Liver (tissue), 3 donors: Measurements from ENCODE around the gene DHRS11.

Experiments used
- EGR1 ChIP-seq, 2 donors: IDR thresholded peaks; 2 replicates each; pipeline ENCODE4 v1.6.1; 2016 to 2018; ENCODE audit warnings: antibody characterized with exemption in 2 of 2, low read depth in 2 of 2
- FOXA1 ChIP-seq: IDR thresholded peaks from 2 replicates; pipeline ENCODE4 v1.6.1; 2016; ENCODE audit warnings: antibody characterized with exemption
- GABPA ChIP-seq, 2 donors: IDR thresholded peaks in 1 of 2; conservative IDR thresholded peaks in 1 of 2; 2 replicates each; pipeline ENCODE4 v1.6.1; 2016; ENCODE audit warnings: antibody characterized with exemption in 2 of 2, mild to moderate bottlenecking in 1 of 2, moderate library complexity in 1 of 2
- RAD21 ChIP-seq, 2 donors: IDR thresholded peaks; 2 replicates each; pipeline ENCODE4 v1.6.1; 2016; ENCODE audit warnings: antibody characterized with exemption in 2 of 2, mild to moderate bottlenecking in 2 of 2
- SP1 ChIP-seq: IDR thresholded peaks from 2 replicates; pipeline ENCODE4 v1.6.1; 2018; ENCODE audit warnings: antibody characterized with exemption, mild to moderate bottlenecking
- TAF1 ChIP-seq: conservative IDR thresholded peaks from 2 replicates; pipeline ENCODE4 v1.6.1; 2016; ENCODE audit warnings: antibody characterized with exemption, mild to moderate bottlenecking
- TF ChIP-seq, protein P1 (sequence below): fragments of 150-350 bp; IDR thresholded peaks from 2 replicates; pipeline ENCODE4 v1.5.1; 2017; ENCODE audit warnings: improper control_type of control experiment, low read depth, low read length; ENCODE audit not compliant: missing input control
- TF ChIP-seq, protein P2 (sequence below): IDR thresholded peaks from 2 replicates; pipeline ENCODE4 v1.6.1; 2016; ENCODE audit warnings: antibody characterized with exemption, mild to moderate bottlenecking
- TF ChIP-seq, protein P3 (sequence below): IDR thresholded peaks from 2 replicates; pipeline ENCODE4 v1.6.1; 2016; ENCODE audit warnings: antibody characterized with exemption
- donor health status: healthy.
- donor health status: healthy.

DNA sequence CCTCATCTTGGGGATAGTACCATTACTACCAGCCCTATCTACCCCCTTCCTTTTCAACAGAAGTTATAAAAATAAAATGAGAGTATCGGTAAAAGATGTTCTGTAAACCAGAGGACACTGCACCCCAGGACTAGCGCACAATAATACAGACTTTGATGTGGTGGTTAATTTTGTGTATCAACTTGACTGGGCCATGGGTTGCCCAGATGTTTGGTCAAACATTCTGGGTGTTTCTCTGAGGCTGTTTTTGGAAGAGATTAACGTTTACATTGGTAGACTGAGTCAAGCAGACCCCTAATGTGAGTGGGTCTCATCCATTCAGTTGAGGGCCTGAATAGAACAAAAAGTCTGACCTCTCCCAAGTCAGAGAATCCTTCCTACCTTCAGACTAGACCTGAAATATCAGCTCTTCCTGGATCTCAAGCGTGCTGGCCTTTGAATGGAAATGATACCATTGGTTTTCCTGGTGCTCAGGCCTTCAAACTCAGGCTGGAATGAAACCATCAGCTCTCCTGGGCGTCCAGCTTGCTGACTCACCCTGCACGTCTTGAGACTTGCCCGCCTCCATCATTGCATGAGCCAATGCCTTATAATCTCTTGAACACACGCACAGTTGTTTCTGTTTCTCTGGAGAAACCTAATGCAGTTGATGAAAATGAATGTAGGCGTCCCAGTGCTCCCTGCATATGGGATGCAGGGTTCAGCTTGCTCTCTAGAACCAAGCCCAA lies 19.8 kb downstream of the DHRS11 start:
- TF ChIP-seq GABPA (IDR thresholded peaks at IDR 0.05 in 1 of 2, conservative IDR thresholded peaks at IDR 0.05 in 1 of 2) = no peak
- no peak for TF ChIP-seq FOXA1
- TF ChIP-seq, protein P1, sequence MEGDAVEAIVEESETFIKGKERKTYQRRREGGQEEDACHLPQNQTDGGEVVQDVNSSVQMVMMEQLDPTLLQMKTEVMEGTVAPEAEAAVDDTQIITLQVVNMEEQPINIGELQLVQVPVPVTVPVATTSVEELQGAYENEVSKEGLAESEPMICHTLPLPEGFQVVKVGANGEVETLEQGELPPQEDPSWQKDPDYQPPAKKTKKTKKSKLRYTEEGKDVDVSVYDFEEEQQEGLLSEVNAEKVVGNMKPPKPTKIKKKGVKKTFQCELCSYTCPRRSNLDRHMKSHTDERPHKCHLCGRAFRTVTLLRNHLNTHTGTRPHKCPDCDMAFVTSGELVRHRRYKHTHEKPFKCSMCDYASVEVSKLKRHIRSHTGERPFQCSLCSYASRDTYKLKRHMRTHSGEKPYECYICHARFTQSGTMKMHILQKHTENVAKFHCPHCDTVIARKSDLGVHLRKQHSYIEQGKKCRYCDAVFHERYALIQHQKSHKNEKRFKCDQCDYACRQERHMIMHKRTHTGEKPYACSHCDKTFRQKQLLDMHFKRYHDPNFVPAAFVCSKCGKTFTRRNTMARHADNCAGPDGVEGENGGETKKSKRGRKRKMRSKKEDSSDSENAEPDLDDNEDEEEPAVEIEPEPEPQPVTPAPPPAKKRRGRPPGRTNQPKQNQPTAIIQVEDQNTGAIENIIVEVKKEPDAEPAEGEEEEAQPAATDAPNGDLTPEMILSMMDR = no peak
- TF ChIP-seq, protein P2, sequence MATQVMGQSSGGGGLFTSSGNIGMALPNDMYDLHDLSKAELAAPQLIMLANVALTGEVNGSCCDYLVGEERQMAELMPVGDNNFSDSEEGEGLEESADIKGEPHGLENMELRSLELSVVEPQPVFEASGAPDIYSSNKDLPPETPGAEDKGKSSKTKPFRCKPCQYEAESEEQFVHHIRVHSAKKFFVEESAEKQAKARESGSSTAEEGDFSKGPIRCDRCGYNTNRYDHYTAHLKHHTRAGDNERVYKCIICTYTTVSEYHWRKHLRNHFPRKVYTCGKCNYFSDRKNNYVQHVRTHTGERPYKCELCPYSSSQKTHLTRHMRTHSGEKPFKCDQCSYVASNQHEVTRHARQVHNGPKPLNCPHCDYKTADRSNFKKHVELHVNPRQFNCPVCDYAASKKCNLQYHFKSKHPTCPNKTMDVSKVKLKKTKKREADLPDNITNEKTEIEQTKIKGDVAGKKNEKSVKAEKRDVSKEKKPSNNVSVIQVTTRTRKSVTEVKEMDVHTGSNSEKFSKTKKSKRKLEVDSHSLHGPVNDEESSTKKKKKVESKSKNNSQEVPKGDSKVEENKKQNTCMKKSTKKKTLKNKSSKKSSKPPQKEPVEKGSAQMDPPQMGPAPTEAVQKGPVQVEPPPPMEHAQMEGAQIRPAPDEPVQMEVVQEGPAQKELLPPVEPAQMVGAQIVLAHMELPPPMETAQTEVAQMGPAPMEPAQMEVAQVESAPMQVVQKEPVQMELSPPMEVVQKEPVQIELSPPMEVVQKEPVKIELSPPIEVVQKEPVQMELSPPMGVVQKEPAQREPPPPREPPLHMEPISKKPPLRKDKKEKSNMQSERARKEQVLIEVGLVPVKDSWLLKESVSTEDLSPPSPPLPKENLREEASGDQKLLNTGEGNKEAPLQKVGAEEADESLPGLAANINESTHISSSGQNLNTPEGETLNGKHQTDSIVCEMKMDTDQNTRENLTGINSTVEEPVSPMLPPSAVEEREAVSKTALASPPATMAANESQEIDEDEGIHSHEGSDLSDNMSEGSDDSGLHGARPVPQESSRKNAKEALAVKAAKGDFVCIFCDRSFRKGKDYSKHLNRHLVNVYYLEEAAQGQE = no peak
- TF ChIP-seq, protein P3, sequence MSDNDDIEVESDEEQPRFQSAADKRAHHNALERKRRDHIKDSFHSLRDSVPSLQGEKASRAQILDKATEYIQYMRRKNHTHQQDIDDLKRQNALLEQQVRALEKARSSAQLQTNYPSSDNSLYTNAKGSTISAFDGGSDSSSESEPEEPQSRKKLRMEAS = no peak
- no peak for TF ChIP-seq TAF1
- no peak for TF ChIP-seq SP1
- TF ChIP-seq RAD21 (IDR thresholded peaks at IDR 0.05) = no peak
- TF ChIP-seq EGR1 (IDR thresholded peaks at IDR 0.05; ENCODE audit: low read depth in 2 of 2) = no peak
